ENCODE data around the gene MTMR3.

MTMR3 gene

GRCh38 chr22:29904020-29904419, 21.0 kb downstream of the MTMR3 start:
- Histone ChIP-seq H3K4me3 (ENCODE audit: low read depth, low read length) (no peak overlapping the region), H3K9me3 (0 out of 2 replicates have a peak, but pooled peaks cover 2% of the 10 kb centered on the region), H3K36me3 (no peaks in the 10 kb centered on the region), H3K27me3 (no peaks in the 10 kb centered on the region), H3K4me1 (peaks cover 2% of the 10 kb centered on the region; the same call in 1 of the 2 replicates)
- TF ChIP-seq, protein P1, sequence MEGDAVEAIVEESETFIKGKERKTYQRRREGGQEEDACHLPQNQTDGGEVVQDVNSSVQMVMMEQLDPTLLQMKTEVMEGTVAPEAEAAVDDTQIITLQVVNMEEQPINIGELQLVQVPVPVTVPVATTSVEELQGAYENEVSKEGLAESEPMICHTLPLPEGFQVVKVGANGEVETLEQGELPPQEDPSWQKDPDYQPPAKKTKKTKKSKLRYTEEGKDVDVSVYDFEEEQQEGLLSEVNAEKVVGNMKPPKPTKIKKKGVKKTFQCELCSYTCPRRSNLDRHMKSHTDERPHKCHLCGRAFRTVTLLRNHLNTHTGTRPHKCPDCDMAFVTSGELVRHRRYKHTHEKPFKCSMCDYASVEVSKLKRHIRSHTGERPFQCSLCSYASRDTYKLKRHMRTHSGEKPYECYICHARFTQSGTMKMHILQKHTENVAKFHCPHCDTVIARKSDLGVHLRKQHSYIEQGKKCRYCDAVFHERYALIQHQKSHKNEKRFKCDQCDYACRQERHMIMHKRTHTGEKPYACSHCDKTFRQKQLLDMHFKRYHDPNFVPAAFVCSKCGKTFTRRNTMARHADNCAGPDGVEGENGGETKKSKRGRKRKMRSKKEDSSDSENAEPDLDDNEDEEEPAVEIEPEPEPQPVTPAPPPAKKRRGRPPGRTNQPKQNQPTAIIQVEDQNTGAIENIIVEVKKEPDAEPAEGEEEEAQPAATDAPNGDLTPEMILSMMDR (IDR thresholded peaks at IDR 0.05; ENCODE audit: low read depth, low read length), result no peak
- no peak for DNase-seq

DNA sequence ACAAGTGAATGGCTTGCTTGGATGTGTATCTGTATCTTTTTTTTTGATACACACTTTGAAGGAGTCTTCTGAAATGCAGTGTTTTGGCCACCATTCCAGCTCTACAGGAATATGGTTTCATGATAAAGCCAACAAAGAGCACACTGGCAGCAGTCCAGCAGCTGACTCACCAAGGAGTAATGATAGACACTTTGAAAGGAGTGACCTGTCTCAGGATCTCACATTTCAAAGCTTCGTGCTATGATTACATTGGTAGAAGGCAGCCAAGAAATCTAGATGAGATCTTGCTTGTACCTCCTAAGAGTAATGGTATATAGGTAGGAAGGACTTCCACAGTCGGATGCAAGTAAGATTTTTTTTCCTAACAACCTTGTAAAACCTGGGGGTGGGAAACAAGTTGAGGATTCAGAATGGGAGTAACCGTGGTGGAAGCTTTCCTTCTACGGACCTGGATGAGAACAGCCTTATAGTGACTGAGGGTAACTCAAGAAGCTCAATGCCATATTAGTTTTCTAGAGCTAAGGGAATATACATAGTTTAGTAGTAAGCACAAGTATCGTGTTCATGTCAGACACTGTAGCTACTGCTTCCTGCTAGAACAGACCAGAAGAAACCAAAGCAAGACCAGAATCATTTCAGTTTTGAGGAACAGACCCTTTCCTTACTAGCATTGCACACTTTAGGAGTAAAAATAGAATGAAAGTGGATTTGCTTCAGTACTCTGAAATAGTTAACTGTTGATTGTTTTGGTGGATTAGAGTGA, 25.0 kb downstream of the MTMR3 start:
- TF ChIP-seq, protein P1 (IDR thresholded peaks at IDR 0.05; ENCODE audit: low read depth, low read length), result no peak

DNA sequence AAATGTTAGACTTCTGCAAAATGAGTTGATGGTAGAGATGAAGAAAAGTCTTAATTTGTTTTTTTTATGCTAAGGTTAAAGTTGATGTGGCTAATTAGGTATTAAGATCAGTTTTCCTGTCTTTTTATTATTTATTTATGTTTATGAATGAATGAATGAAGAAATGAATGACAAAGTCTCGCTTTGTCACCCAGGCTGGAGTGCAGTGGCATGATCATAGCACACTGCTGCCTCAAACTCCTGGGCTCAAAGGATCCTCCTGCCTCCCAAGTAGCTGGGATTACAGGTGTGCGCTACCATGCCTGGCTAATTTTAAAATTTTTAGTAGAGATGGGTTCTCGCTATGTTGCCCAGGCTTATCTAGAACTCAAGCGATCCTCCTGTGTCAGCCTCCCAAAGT, 29.2 kb downstream of the MTMR3 start:
- Histone ChIP-seq H3K9me3 (no peaks in the 10 kb centered on the region), H3K4me1 (peaks cover 2% of the 10 kb centered on the region), H3K27me3 (no peaks in the 10 kb centered on the region), H3K4me3 (ENCODE audit: low read depth, low read length) (no peak overlapping the region), H3K36me3 (no peaks in the 10 kb centered on the region)
- no peak for DNase-seq
- TF ChIP-seq, protein P1 (IDR thresholded peaks at IDR 0.05; ENCODE audit: low read depth, low read length), result no peak

More for the DNA sequence above, 25.0 kb downstream of the MTMR3 start:
- no peaks in the 10 kb centered on the region for H3K36me3 ChIP-seq
- H3K9me3 ChIP-seq, result 0 out of 2 replicates have a peak, but pooled peaks cover 2% of the 10 kb centered on the region
- DNase-seq, result peak; percentile 72
- peaks cover 2% of the 10 kb centered on the region; the same call in 1 of the 2 replicates for H3K4me1 ChIP-seq
- no peak overlapping the region for H3K4me3 ChIP-seq (ENCODE audit: low read depth, low read length)
- no peaks in the 10 kb centered on the region for H3K27me3 ChIP-seq

DNA sequence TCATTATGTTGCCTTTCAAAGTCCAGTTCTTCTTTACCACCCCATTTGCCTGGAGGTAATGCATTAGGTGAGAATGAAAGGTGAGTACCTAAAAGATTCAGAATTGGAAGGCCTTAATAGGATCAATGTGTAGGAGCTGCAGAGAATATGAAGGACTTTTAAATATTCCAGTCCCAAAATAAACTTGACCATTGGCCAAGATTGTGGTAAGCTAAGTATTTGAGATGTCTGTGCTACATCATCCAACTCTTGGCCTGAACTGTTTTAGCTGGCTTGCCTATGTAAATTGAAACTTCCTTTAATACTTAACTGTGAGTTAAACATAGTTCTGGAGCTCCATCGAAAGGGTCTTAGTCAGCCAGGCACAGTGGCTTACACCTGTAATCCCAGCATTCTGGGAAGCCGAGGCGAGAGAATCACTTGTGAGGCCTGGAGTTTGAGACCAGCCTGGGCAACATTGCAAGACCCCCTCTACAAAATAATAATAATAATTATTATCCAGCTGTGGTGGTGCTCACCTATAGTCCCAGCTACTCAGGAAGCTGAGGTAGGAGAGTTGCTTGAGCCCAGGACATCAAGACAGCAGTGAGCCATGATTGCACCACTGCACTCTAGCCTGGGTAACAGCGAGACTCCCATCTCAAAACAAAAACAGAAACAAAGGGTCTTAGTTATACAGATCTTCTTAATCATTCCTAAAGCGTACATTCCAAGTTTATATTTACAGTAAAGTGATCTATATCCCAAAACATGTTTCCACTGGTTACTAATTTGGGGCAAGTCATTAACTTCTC, 29.8 kb downstream of the MTMR3 start:
- no peaks in the 10 kb centered on the region; the same call in none of the 2 replicates for H3K4me1 ChIP-seq
- H3K36me3 ChIP-seq, result no peaks in the 10 kb centered on the region
- TF ChIP-seq, protein P1 (IDR thresholded peaks at IDR 0.05; ENCODE audit: low read depth, low read length), result no peak
- no peak for DNase-seq
- H3K27me3 ChIP-seq, result no peaks in the 10 kb centered on the region
- H3K9me3 ChIP-seq, result no peaks in the 10 kb centered on the region
- H3K4me3 ChIP-seq (ENCODE audit: low read depth, low read length), result no peak overlapping the region

DNA sequence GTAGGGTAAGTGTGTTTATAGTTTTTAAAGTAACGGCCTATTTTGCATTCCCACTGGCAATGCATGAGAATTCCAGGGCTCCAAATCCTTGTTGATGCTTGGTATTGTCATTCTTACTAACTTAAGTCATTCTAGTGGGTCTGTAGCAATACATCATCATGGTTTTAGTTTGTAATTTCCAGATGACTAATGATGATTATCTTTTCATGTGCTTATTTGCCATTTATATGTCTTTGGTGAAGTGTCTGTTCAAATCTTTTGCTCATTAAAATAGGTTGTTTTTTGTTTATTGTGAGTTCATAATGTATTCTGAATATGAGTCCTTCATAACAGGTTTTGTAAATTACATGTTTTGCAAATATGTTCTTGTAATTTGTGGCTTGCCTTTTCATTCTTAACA, 31.2 kb downstream of the MTMR3 start:
- TF ChIP-seq, protein P1 (IDR thresholded peaks at IDR 0.05; ENCODE audit: low read depth, low read length), result no peak
- Histone ChIP-seq H3K9me3 (no peaks in the 10 kb centered on the region), H3K4me3 (ENCODE audit: low read depth, low read length) (no peak overlapping the region), H3K27me3 (no peaks in the 10 kb centered on the region), H3K36me3 (no peaks in the 10 kb centered on the region), H3K4me1 (no peaks in the 10 kb centered on the region; the same call in 1 of the 2 replicates)
- DNase-seq, result no peak
